ENCODE results near the gene N4BP2.

- TF ChIP-seq CTCF (IDR thresholded peaks at IDR 0.05) (no peak), POLR2A (IDR thresholded peaks at IDR 0.05) (peak; percentile 76)
Observed at GRCh38 chr4:40055863-40056715, 561 bp upstream of the N4BP2 start.
